ENCODE data around the gene PTPN9. TPM values are rescaled to one million over a fixed set of nuclear protein-coding genes. Genes with fewer than 3 reads are reported as not detected.

The PTPN9 gene
- total and polyA plus RNA-seq, 10 of the 15 experiments (the other 5 are each of a cell fraction or from before 2014, with no cell fraction given), result 7.8 to 29.1 (median 18.5) TPM

DNA sequence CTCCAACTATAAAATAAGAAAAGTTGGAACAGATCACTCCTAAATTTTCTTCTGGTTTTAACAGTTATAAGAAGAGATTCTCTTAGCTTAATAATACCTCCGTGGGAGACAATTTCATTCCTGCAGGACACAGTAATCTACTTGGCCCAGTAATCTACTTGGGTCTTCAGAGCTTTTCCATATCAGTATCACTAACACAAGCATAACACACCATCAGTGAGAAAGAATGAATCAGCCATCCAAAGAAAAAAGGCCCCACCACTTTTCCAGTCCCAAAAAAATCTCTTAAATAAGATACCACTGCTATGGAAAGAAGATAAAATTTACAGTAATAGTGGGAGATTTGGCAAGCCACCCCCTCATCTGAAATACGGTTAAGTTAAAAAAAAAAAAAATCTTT is 147.8 kb downstream of the PTPN9 start:
- no peaks in the 10 kb centered on the region for H4K20me1 ChIP-seq (ENCODE audit: control insufficient read depth, insufficient read depth)

DNA sequence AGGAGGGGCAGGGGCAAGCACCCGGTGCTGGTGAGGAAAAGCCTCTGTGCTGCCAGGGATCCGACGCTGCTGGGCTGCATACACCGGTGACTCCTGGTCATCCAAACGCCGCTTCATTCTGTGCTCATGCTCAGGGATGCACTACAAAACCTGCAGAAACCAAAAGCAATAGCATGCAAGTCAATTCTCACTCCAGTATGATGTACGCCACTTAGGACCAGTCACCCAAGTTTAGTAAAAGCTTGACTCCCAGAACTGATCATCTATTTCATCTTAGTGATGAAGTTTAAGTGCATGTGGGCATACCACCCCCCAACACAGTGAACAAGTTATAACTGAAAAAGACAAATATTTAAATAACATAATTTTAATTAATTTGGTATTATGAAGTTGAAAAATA is 148.9 kb downstream of the PTPN9 start:
- Histone ChIP-seq H3K27ac (ENCODE audit: control insufficient read depth, insufficient read depth) (no peak overlapping the region), H3K4me2 (ENCODE audit: control insufficient read depth, insufficient read depth) (no peak overlapping the region), H4K20me1 (ENCODE audit: control insufficient read depth, insufficient read depth) (no peaks in the 10 kb centered on the region; the same call in 1 of the 2 replicates), H3K36me3 (ENCODE audit: control insufficient read depth in 2 of 2, insufficient read depth in 2 of 2, low read length in 1 of 2) (peaks cover 7 to 27% of the 10 kb centered on the region in 2 experiments; a peak in 3 of 4 replicates), H3K79me2 (ENCODE audit: control insufficient read depth, insufficient read depth, low read length) (peaks cover 31% of the 10 kb centered on the region), H2AFZ (ENCODE audit: control insufficient read depth, low read depth, low read length) (no peak overlapping the region), H3K4me1 (ENCODE audit: control insufficient read depth, insufficient read depth, low read length) (no peaks in the 10 kb centered on the region), H3K9me3 (replicated peaks; ENCODE audit: control insufficient read depth, insufficient read depth, low read length) (no peaks in the 10 kb centered on the region), H3K27me3 (replicated peaks in 1 of 2; ENCODE audit: control insufficient read depth in 2 of 2, insufficient read depth in 2 of 2, low read length in 1 of 2) (no peaks in the 10 kb centered on the region), H3K9ac (ENCODE audit: control insufficient read depth, insufficient read depth, low read length) (no peak overlapping the region), H3K4me3 (no peak overlapping the region)
- CTCF ChIA-PET, result no interaction called here
- BruUV-seq (replicated peaks), result no TSS peak
- POLR2A ChIA-PET, result no interaction called here
- intact Hi-C loops (cut with micrococcal nuclease; ENCODE audit: unreplicated experiment), result no loop called here
- ATAC-seq, result no peak
- FAIRE-seq, result no peak
- RAD21 ChIA-PET (ENCODE audit: unreplicated experiment), result no interaction called here
- in situ Hi-C loops (cut with MboI), result no loop called here
- no peak for DNase-seq (ENCODE audit: low read depth, low spot score)
- SMC1A ChIA-PET (ENCODE audit: uncharacterized antibody, unreplicated experiment), result interaction anchor here (2.8 kb wide), 1 partner anchor 11 kb away, joined by 9 read pairs; no protein-coding TSS in a partner anchor
- over 99% methylated on average over 7 of the region's 7 CpGs for WGBS (ENCODE audit: insufficient coverage, insufficient replicate concordance, low lambda C conversion rate, missing lambda C conversion rate)
- TF ChIP-seq, protein P1, sequence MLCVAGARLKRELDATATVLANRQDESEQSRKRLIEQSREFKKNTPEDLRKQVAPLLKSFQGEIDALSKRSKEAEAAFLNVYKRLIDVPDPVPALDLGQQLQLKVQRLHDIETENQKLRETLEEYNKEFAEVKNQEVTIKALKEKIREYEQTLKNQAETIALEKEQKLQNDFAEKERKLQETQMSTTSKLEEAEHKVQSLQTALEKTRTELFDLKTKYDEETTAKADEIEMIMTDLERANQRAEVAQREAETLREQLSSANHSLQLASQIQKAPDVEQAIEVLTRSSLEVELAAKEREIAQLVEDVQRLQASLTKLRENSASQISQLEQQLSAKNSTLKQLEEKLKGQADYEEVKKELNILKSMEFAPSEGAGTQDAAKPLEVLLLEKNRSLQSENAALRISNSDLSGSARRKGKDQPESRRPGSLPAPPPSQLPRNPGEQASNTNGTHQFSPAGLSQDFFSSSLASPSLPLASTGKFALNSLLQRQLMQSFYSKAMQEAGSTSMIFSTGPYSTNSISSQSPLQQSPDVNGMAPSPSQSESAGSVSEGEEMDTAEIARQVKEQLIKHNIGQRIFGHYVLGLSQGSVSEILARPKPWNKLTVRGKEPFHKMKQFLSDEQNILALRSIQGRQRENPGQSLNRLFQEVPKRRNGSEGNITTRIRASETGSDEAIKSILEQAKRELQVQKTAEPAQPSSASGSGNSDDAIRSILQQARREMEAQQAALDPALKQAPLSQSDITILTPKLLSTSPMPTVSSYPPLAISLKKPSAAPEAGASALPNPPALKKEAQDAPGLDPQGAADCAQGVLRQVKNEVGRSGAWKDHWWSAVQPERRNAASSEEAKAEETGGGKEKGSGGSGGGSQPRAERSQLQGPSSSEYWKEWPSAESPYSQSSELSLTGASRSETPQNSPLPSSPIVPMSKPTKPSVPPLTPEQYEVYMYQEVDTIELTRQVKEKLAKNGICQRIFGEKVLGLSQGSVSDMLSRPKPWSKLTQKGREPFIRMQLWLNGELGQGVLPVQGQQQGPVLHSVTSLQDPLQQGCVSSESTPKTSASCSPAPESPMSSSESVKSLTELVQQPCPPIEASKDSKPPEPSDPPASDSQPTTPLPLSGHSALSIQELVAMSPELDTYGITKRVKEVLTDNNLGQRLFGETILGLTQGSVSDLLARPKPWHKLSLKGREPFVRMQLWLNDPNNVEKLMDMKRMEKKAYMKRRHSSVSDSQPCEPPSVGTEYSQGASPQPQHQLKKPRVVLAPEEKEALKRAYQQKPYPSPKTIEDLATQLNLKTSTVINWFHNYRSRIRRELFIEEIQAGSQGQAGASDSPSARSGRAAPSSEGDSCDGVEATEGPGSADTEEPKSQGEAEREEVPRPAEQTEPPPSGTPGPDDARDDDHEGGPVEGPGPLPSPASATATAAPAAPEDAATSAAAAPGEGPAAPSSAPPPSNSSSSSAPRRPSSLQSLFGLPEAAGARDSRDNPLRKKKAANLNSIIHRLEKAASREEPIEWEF (IDR thresholded peaks at IDR 0.05; ENCODE audit: insufficient replicate concordance, low read depth, low read length), result no peak
- TF ChIP-seq, protein P2, sequence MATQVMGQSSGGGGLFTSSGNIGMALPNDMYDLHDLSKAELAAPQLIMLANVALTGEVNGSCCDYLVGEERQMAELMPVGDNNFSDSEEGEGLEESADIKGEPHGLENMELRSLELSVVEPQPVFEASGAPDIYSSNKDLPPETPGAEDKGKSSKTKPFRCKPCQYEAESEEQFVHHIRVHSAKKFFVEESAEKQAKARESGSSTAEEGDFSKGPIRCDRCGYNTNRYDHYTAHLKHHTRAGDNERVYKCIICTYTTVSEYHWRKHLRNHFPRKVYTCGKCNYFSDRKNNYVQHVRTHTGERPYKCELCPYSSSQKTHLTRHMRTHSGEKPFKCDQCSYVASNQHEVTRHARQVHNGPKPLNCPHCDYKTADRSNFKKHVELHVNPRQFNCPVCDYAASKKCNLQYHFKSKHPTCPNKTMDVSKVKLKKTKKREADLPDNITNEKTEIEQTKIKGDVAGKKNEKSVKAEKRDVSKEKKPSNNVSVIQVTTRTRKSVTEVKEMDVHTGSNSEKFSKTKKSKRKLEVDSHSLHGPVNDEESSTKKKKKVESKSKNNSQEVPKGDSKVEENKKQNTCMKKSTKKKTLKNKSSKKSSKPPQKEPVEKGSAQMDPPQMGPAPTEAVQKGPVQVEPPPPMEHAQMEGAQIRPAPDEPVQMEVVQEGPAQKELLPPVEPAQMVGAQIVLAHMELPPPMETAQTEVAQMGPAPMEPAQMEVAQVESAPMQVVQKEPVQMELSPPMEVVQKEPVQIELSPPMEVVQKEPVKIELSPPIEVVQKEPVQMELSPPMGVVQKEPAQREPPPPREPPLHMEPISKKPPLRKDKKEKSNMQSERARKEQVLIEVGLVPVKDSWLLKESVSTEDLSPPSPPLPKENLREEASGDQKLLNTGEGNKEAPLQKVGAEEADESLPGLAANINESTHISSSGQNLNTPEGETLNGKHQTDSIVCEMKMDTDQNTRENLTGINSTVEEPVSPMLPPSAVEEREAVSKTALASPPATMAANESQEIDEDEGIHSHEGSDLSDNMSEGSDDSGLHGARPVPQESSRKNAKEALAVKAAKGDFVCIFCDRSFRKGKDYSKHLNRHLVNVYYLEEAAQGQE (IDR thresholded peaks at IDR 0.05; ENCODE audit: low read depth, low read length), result no peak
- TF ChIP-seq, protein P3, sequence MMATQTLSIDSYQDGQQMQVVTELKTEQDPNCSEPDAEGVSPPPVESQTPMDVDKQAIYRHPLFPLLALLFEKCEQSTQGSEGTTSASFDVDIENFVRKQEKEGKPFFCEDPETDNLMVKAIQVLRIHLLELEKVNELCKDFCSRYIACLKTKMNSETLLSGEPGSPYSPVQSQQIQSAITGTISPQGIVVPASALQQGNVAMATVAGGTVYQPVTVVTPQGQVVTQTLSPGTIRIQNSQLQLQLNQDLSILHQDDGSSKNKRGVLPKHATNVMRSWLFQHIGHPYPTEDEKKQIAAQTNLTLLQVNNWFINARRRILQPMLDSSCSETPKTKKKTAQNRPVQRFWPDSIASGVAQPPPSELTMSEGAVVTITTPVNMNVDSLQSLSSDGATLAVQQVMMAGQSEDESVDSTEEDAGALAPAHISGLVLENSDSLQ (IDR thresholded peaks at IDR 0.05), result no peak
- TF ChIP-seq SMAD1 (IDR thresholded peaks at IDR 0.05; ENCODE audit: low read depth, partially characterized antibody) (no peak), ZNF217 (IDR thresholded peaks at IDR 0.05) (no peak)

More for the DNA sequence above, 147.8 kb downstream of the PTPN9 start:
- ChIA-PET SMC1A (ENCODE audit: uncharacterized antibody, unreplicated experiment) (interaction anchor here (0.9 to 2.8 kb wide), 4 partner anchors 10 to 45 kb away, joined by 4 to 9 read pairs (median 4); no protein-coding TSS in a partner anchor), CTCF (interaction anchor here (1.1 to 1.4 kb wide), 4 partner anchors 9 to 169 kb away, joined by 3 to 6 read pairs (median 4); partner anchors contain the start of gene SIN3A), RAD21 (ENCODE audit: unreplicated experiment) (interaction anchor here (0.9 to 1.8 kb wide), 2 partner anchors 23 to 64 kb away, joined by 3 to 10 read pairs; no protein-coding TSS in a partner anchor), POLR2A (interaction anchor here (0.6 to 1.5 kb wide), 6 partner anchors 10 to 62 kb away, joined by 3 to 6 read pairs (median 4); partner anchors contain the start of gene MAN2C1)
- no TSS peak for BruUV-seq (replicated peaks)
- 68% methylated on average over 2 of the region's 2 CpGs for WGBS (ENCODE audit: insufficient coverage, insufficient replicate concordance, low lambda C conversion rate, missing lambda C conversion rate)
- H2AFZ ChIP-seq (ENCODE audit: control insufficient read depth, low read depth, low read length), result no peak overlapping the region
- DNase-seq (ENCODE audit: low read depth, low spot score) (no peak), FAIRE-seq (no peak), ATAC-seq (no peak)
- no peak overlapping the region for H3K9ac ChIP-seq (ENCODE audit: control insufficient read depth, insufficient read depth, low read length)
- no peak overlapping the region for H3K4me2 ChIP-seq (ENCODE audit: control insufficient read depth, insufficient read depth)
- TF ChIP-seq SP1 (IDR thresholded peaks at IDR 0.05; ENCODE audit: low read depth, low read length), result no peak
- no peak overlapping the region for H3K27ac ChIP-seq (ENCODE audit: control insufficient read depth, insufficient read depth)
- peaks cover 7 to 24% of the 10 kb centered on the region in 2 experiments; a peak in 3 of 4 replicates for H3K36me3 ChIP-seq (ENCODE audit: control insufficient read depth in 2 of 2, insufficient read depth in 2 of 2, low read length in 1 of 2)
- H3K27me3 ChIP-seq (replicated peaks in 1 of 2; ENCODE audit: control insufficient read depth in 2 of 2, insufficient read depth in 2 of 2, low read length in 1 of 2), result no peaks in the 10 kb centered on the region
- no peak overlapping the region for H3K4me3 ChIP-seq
- H3K4me1 ChIP-seq (ENCODE audit: control insufficient read depth, insufficient read depth, low read length), result no peaks in the 10 kb centered on the region
- intact Hi-C loops (cut with micrococcal nuclease; ENCODE audit: unreplicated experiment) (no loop called here), in situ Hi-C loops (cut with MboI) (no loop called here)
- H3K79me2 ChIP-seq (ENCODE audit: control insufficient read depth, insufficient read depth, low read length), result peaks cover 35% of the 10 kb centered on the region
- no peaks in the 10 kb centered on the region for H3K9me3 ChIP-seq (replicated peaks; ENCODE audit: control insufficient read depth, insufficient read depth, low read length)
